Measurements from ENCODE around the gene FBXO45.
"Not testable (repeated sequence)": the region's sequence is repeated elsewhere in the genome, so short reads cannot be mapped to it uniquely, and the experiment has no call there.

The FBXO45 gene

DNA sequence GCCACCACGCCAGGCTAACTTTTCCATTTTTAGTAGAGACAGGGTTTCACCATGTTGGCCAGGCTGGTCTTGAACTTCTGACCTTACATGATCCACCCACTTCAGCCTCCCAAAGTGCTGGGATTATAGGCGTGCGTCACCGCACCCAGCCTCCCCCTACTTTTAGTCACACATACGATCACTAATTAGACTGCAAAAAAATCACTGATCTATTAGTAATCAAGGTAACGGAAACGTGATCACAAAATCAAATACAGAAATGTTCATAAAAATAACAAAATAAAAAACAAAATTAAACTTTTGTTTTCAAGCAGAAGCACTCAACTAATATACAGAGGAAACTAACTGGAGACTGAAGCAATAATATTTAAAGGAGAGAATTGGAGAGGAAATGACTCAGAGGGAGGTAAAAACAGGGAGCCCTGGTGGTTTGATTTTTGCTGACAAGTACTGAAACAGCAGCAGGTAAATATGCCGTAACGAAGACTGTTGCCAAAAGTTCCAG is 4.7 kb upstream of the FBXO45 start:
- H3K27me3 ChIP-seq: no peaks in the 10 kb centered on the region
- peaks cover 14% of the 10 kb centered on the region for H3K36me3 ChIP-seq
- no peaks in the 10 kb centered on the region for H3K9me3 ChIP-seq
- H3K4me1 ChIP-seq: no peaks in the 10 kb centered on the region
- DNase-seq: no peak
- TF ChIP-seq, protein P1, sequence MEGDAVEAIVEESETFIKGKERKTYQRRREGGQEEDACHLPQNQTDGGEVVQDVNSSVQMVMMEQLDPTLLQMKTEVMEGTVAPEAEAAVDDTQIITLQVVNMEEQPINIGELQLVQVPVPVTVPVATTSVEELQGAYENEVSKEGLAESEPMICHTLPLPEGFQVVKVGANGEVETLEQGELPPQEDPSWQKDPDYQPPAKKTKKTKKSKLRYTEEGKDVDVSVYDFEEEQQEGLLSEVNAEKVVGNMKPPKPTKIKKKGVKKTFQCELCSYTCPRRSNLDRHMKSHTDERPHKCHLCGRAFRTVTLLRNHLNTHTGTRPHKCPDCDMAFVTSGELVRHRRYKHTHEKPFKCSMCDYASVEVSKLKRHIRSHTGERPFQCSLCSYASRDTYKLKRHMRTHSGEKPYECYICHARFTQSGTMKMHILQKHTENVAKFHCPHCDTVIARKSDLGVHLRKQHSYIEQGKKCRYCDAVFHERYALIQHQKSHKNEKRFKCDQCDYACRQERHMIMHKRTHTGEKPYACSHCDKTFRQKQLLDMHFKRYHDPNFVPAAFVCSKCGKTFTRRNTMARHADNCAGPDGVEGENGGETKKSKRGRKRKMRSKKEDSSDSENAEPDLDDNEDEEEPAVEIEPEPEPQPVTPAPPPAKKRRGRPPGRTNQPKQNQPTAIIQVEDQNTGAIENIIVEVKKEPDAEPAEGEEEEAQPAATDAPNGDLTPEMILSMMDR (IDR thresholded peaks at IDR 0.05; ENCODE audit: low read depth, low read length): no peak
- H3K4me3 ChIP-seq (ENCODE audit: low read depth, low read length): no peak overlapping the region

DNA sequence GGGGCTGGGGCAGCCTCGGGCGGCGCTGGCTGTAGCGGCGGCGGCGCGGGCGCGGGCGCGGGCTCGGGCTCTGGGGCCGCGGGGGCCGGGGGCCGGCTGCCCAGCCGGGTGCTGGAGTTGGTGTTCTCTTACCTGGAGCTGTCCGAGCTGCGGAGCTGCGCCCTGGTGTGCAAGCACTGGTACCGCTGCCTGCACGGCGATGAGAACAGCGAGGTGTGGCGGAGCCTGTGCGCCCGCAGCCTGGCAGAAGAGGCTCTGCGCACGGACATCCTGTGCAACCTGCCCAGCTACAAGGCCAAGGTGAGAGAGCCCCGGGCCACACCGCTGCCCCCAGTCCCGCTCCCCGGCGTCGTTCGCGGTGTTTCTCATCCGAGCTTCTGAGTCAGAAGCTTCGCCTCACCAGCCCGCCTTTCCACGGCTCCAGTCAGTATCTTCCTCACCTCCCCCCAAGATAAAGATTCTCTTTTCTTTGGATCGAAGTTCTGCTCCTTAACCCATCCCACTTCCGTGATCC is 600 bp downstream of the FBXO45 start:
- TF ChIP-seq, protein P1 (IDR thresholded peaks at IDR 0.05; ENCODE audit: low read depth, low read length): no peak
- Histone ChIP-seq H3K4me1 (no peaks in the 10 kb centered on the region), H3K27me3 (no peaks in the 10 kb centered on the region), H3K9me3 (no peaks in the 10 kb centered on the region), H3K4me3 (ENCODE audit: low read depth, low read length) (peak overlapping the region; percentile 100), H3K36me3 (no peaks in the 10 kb centered on the region)
- DNase-seq: peak; percentile 37

DNA sequence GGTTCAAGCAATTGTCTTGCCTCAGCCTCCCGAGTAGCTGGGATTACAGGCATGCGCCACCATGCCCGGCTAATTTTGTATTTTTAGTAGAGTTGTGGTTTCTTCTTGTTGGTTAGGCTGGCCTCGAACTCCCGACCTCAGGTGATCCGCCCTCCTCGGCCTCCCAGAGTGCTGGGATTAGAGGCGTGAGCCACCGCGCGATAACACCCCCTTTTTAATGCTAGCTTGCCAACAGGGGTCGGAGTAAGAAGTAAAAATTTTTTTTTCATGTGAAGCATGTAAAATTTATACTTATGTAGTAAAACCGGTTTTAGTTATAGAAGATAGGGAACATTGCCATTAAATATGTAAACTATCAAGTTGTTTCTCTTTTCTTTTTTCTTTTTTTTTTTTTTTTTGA is 1.9 kb downstream of the FBXO45 start:
- not testable (repeated sequence) for H3K36me3 ChIP-seq; H3K9me3 ChIP-seq; H3K4me1 ChIP-seq; H3K4me3 ChIP-seq (ENCODE audit: low read depth, low read length); DNase-seq; H3K27me3 ChIP-seq

DNA sequence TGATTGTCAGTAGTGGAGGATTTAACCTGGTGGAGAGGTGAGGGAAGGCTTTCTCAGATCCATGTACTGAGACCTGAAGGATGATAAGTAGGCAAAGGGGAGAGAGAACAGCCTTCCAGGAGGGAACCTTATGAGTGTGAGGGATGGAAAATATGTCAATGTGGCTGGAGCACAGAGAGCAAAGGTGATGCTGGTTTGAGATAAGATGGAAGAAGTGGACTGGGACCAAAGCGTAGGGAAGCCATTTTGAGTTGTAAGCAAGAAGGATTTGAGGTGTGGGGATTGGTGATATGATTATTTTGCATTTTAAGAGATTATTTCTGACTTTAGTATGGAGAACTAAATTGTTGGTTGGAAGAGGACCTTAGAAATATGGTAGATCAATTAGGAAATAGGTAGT is 3.9 kb downstream of the FBXO45 start:
- Histone ChIP-seq H3K27me3 (no peaks in the 10 kb centered on the region), H3K4me1 (no peaks in the 10 kb centered on the region), H3K4me3 (ENCODE audit: low read depth, low read length) (no peak overlapping the region), H3K36me3 (peaks cover under 1% of the 10 kb centered on the region), H3K9me3 (no peaks in the 10 kb centered on the region)
- TF ChIP-seq, protein P1 (IDR thresholded peaks at IDR 0.05; ENCODE audit: low read depth, low read length): no peak
- no peak for DNase-seq

DNA sequence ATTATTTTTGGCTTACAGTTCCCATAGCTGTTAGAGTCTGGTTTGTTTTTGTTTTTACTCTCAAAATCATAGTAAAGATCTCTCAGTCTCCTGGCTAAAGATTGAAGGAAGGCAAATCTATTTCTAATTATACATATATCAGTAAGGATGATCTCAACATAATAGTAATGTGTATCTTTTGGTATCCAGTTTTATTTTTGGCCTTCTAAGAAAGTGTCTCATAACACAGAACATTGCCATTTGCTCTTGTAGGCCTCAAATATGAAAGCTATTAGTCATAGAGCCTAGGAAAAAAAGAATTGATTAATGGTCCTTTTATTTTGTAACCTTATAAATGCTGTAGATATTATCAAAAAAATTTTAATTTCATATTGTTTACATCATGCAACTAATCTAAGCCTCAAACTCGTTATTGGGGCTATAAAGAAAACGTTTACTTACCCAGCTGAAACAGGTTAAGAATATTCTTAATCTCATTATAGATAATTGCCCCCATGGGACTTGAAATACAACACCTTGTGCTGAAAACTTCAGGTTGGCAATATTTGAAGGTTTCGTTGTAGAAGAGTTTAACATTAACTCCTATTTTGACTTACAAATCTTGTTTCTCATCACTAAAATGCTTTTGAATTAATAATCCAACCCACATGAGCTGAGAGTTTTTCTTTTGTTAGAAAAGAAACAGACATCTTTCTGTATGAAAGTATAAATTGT is 16.7 kb downstream of the FBXO45 start:
- no peak for DNase-seq
- H3K9me3 ChIP-seq: no peaks in the 10 kb centered on the region
- H3K36me3 ChIP-seq: peaks cover 33% of the 10 kb centered on the region
- TF ChIP-seq, protein P1 (IDR thresholded peaks at IDR 0.05; ENCODE audit: low read depth, low read length): no peak
- no peaks in the 10 kb centered on the region for H3K27me3 ChIP-seq
- H3K4me3 ChIP-seq (ENCODE audit: low read depth, low read length): no peak overlapping the region
- no peaks in the 10 kb centered on the region for H3K4me1 ChIP-seq

- TF ChIP-seq, protein P1 (IDR thresholded peaks at IDR 0.05; ENCODE audit: low read depth, low read length): no peak
Observed at GRCh38 chr3:196590279-196590678, 21.8 kb downstream of the FBXO45 start.

More at GRCh38 chr3:196590279-196590678, 21.8 kb downstream of the FBXO45 start:
- Histone ChIP-seq H3K9me3 (no peaks in the 10 kb centered on the region), H3K27me3 (no peaks in the 10 kb centered on the region), H3K4me1 (no peaks in the 10 kb centered on the region), H3K4me3 (ENCODE audit: low read depth, low read length) (no peak overlapping the region), H3K36me3 (peaks cover 9% of the 10 kb centered on the region; the same call in 1 of the 2 replicates)
- DNase-seq: no peak
